GM19328 (cell line): ENCODE results near the gene CCDC40.
A peak's percentile ranks its signal among the peaks of the same experiment; 100 is the strongest.

Experiments
- ATAC-seq: cut with Tn5 transposase; IDR thresholded peaks from one replicate; pipeline ENCODE4 v1.9.1; 2021; ENCODE audit warnings: mild to moderate bottlenecking, moderate library complexity; ENCODE audit not compliant: unreplicated experiment

Gene CCDC40

GRCh38 chr17:80099291-80100034, 63.0 kb downstream of the CCDC40 start:
- ATAC-seq, result no peak

- ATAC-seq, result no peak
Observed at GRCh38 chr17:80100035-80100323, 63.5 kb downstream of the CCDC40 start.

- ATAC-seq, result peak; percentile 74
Observed at GRCh38 chr17:80101011-80101945, 64.8 kb downstream of the CCDC40 start, which contains the start of gene GAA. TSS of gene GAA (plus strand) at chr17:80101581. CDS start at chr17:80104587, 3,006 bp downstream.

- no peak for ATAC-seq
Observed at GRCh38 chr17:80101946-80102663, 65.7 kb downstream of the CCDC40 start.

- ATAC-seq, result no peak
Observed at GRCh38 chr17:80102664-80103448, 66.4 kb downstream of the CCDC40 start.

GRCh38 chr17:80103449-80104085, 67.1 kb downstream of the CCDC40 start:
- ATAC-seq, result no peak

- ATAC-seq, result no peak
Observed at GRCh38 chr17:80104321-80104955, 68.0 kb downstream of the CCDC40 start.

- ATAC-seq, result no peak
Observed at GRCh38 chr17:80104956-80105375, 68.5 kb downstream of the CCDC40 start.

- ATAC-seq, result no peak
Observed at GRCh38 chr17:80105762-80106161, 69.3 kb downstream of the CCDC40 start.

- ATAC-seq, result no peak
Observed at GRCh38 chr17:80106176-80106575, 69.7 kb downstream of the CCDC40 start.

GRCh38 chr17:80106751-80107150, 70.3 kb downstream of the CCDC40 start:
- no peak for ATAC-seq

GRCh38 chr17:80107231-80108021, 71.0 kb downstream of the CCDC40 start:
- no peak for ATAC-seq

GRCh38 chr17:80108036-80108971, 71.9 kb downstream of the CCDC40 start:
- no peak for ATAC-seq

- no peak for ATAC-seq
Observed at GRCh38 chr17:80109066-80109660, 72.7 kb downstream of the CCDC40 start.

- no peak for ATAC-seq
Observed at GRCh38 chr17:80109713-80110446, 73.4 kb downstream of the CCDC40 start.

- ATAC-seq, result no peak
Observed at GRCh38 chr17:80110447-80110812, 74.0 kb downstream of the CCDC40 start.
